HG03442 (cell line): ENCODE results near the gene NAALADL2.
"Not testable (repeated sequence)": the region's sequence is repeated elsewhere in the genome, so short reads cannot be mapped to it uniquely, and the experiment has no call there.

Experiments
- ATAC-seq: cut with Tn5 transposase; IDR thresholded peaks from one replicate; pipeline ENCODE4 v1.9.1; 2021; ENCODE audit warnings: mild to moderate bottlenecking, moderate library complexity; ENCODE audit not compliant: unreplicated experiment

The NAALADL2 gene

GRCh38 chr3:175528693-175529092, 669.6 kb downstream of the NAALADL2 start:
- not testable (repeated sequence) for ATAC-seq

GRCh38 chr3:175535351-175535750, 676.2 kb downstream of the NAALADL2 start:
- ATAC-seq, result no peak

GRCh38 chr3:175546115-175546514, 687.0 kb downstream of the NAALADL2 start:
- no peak for ATAC-seq

- no peak for ATAC-seq
These were observed 693.8 kb downstream of the NAALADL2 start for GRCh38 chr3:175552929-175553328.

GRCh38 chr3:175554801-175555200, 695.7 kb downstream of the NAALADL2 start:
- ATAC-seq, result no peak

GRCh38 chr3:175558261-175558660, 699.1 kb downstream of the NAALADL2 start:
- ATAC-seq, result no peak

- ATAC-seq, result no peak
These were observed 705.2 kb downstream of the NAALADL2 start for GRCh38 chr3:175564363-175564762.

- ATAC-seq, result no peak
These were observed 712.0 kb downstream of the NAALADL2 start for GRCh38 chr3:175571096-175571495.

- no peak for ATAC-seq
These were observed 714.1 kb downstream of the NAALADL2 start for GRCh38 chr3:175573226-175573625.

- ATAC-seq, result no peak
These were observed 721.2 kb downstream of the NAALADL2 start for GRCh38 chr3:175580318-175580717.

GRCh38 chr3:175585898-175586297, 726.8 kb downstream of the NAALADL2 start:
- ATAC-seq, result no peak

GRCh38 chr3:175590745-175591144, 731.6 kb downstream of the NAALADL2 start:
- ATAC-seq, result no peak

- no peak for ATAC-seq
These were observed 732.2 kb downstream of the NAALADL2 start for GRCh38 chr3:175591375-175591774.

GRCh38 chr3:175593331-175593730, 734.2 kb downstream of the NAALADL2 start:
- ATAC-seq, result no peak

- ATAC-seq, result no peak
These were observed 739.6 kb downstream of the NAALADL2 start for GRCh38 chr3:175598740-175599139.

- ATAC-seq, result no peak
These were observed 742.4 kb downstream of the NAALADL2 start for GRCh38 chr3:175601521-175601920.

GRCh38 chr3:175605851-175606250, 746.7 kb downstream of the NAALADL2 start:
- no peak for ATAC-seq

GRCh38 chr3:175606650-175607318, 747.6 kb downstream of the NAALADL2 start:
- no peak for ATAC-seq

GRCh38 chr3:175608356-175608755, 749.2 kb downstream of the NAALADL2 start:
- no peak for ATAC-seq

- no peak for ATAC-seq
These were observed 749.8 kb downstream of the NAALADL2 start for GRCh38 chr3:175608911-175609310.

GRCh38 chr3:175612487-175613196, 753.5 kb downstream of the NAALADL2 start:
- ATAC-seq, result no peak

- ATAC-seq, result not testable (repeated sequence)
These were observed 755.0 kb downstream of the NAALADL2 start for GRCh38 chr3:175614107-175614506.
